Uterus (tissue), 4 donors: ENCODE measurements around the gene ACKR3. TPM values are rescaled to one million over a fixed set of nuclear protein-coding genes. Genes with fewer than 3 reads are reported as not detected.

ENCODE experiments used
- DNase-seq, 2 donors: peaks; one replicate each; pipeline ENCODE4 v3.0.0-alpha.2; 2019 to 2020
- H3K27ac ChIP-seq, 2 donors: fragments of 200-600 bp; sonication (generic); 1 replicate in 1 of 2; 2 replicates in 1 of 2; pipeline ENCODE4 v1.5.1; 2016 to 2018
- H3K27me3 ChIP-seq, 2 donors: fragments of 200-600 bp; sonication (generic); one replicate each; pipeline ENCODE4 v1.5.1; 2018 to 2019; ENCODE audit warnings: control low read depth in 1 of 2
- H3K36me3 ChIP-seq, 2 donors: fragments of 200-600 bp; sonication (generic); one replicate each; pipeline ENCODE4 v1.5.1; 2019; ENCODE audit warnings: control low read depth in 1 of 2
- H3K4me1 ChIP-seq, 2 donors: fragments of 200-600 bp; sonication (generic); one replicate each; pipeline ENCODE4 v1.5.1; 2018 to 2019; ENCODE audit warnings: control low read depth in 1 of 2
- H3K4me3 ChIP-seq, 2 donors: fragments of 200-600 bp; sonication (generic); 1 replicate in 1 of 2; 2 replicates in 1 of 2; pipeline ENCODE4 v1.5.1; 2018 to 2019; ENCODE audit warnings: mild to moderate bottlenecking in 1 of 2
- H3K9me3 ChIP-seq, 2 donors: fragments of 200-600 bp; sonication (generic); one replicate each; pipeline ENCODE4 v1.5.1; 2019; ENCODE audit warnings: control low read depth in 1 of 2
- POLR2A ChIP-seq, 2 donors: fragments of 450-650 bp; IDR thresholded peaks; one replicate each; pipeline ENCODE4 v1.6.1; 2016; ENCODE audit warnings: antibody characterized with exemption in 2 of 2, mild to moderate bottlenecking in 1 of 2, moderate library complexity in 1 of 2
- intact Hi-C: fragments of 100-400 bp; cut with DNase I; formaldehyde crosslinking; loops from one replicate; pipeline ENCODE4 v1.15.1; 2023; ENCODE audit warnings: low total_unique reads
- total RNA-seq, 4 donors: library from RNA; depleted of rRNA in 3 of 4; stranded (reverse); fragments of >200 nt in 3 of 4; gene quantifications; one replicate each; pipeline versions ENCODE4 v1.1.0 to v1.2.4, GENCODE V29; 2014 to 2023
- TF ChIP-seq, protein P1 (sequence below), 4 experiments: fragments of 200-600 bp in 2 of 4; fragments of 450-650 bp in 2 of 4; sonication (generic) in 2 of 4; IDR thresholded peaks; one replicate each; pipeline ENCODE4 v1.5.1; 2016 to 2019; ENCODE audit warnings: antibody characterized with exemption in 4 of 4, mild to moderate bottlenecking in 2 of 4, moderate library complexity in 1 of 4
- donor health status: DM: yes; HTN: yes; CAD: no.

Gene ACKR3
- total RNA-seq, 4 donors from 2014 or later, result 11.8 to 61.5 (median 26.2) TPM

DNA sequence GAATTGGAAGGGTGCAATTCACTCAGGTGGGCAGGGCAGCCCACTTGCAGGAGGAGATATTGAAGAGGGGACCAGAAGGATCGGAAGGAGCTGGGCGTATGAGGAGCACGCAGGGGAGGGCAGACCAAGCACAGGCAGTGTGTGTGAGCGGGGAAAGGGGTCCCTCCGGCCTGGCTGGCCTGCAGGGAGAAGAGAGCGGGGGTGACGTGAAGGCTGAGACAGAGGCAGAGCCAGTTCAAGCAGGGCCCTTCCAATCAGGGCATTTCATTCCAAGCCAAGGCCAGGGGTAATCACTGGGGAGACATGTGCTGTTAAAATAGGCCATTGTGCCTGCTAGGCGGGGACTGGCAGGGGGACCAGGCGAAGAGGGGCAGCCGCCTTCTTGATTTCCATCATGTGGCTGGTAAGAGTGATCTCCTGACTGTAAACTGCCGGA, 62.2 kb downstream of the ACKR3 start:
- Histone ChIP-seq H3K4me1 (peaks cover 0 to 7% of the 10 kb centered on the region in 2 donors), H3K27me3 (no peaks in the 10 kb centered on the region), H3K9me3 (no peaks in the 10 kb centered on the region), H3K27ac (no peak overlapping the region), H3K4me3 (no peak overlapping the region), H3K36me3 (no peaks in the 10 kb centered on the region)
- DNase-seq, result no peak
- intact Hi-C loops, result no loop called here
- TF ChIP-seq, protein P1, sequence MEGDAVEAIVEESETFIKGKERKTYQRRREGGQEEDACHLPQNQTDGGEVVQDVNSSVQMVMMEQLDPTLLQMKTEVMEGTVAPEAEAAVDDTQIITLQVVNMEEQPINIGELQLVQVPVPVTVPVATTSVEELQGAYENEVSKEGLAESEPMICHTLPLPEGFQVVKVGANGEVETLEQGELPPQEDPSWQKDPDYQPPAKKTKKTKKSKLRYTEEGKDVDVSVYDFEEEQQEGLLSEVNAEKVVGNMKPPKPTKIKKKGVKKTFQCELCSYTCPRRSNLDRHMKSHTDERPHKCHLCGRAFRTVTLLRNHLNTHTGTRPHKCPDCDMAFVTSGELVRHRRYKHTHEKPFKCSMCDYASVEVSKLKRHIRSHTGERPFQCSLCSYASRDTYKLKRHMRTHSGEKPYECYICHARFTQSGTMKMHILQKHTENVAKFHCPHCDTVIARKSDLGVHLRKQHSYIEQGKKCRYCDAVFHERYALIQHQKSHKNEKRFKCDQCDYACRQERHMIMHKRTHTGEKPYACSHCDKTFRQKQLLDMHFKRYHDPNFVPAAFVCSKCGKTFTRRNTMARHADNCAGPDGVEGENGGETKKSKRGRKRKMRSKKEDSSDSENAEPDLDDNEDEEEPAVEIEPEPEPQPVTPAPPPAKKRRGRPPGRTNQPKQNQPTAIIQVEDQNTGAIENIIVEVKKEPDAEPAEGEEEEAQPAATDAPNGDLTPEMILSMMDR (IDR thresholded peaks at IDR 0.05), result no peak
- TF ChIP-seq POLR2A (IDR thresholded peaks at IDR 0.05), result no peak
